ENCODE results near the gene DEF6. TPM values are rescaled to one million over a fixed set of nuclear protein-coding genes. Genes with fewer than 3 reads are reported as not detected.
A peak's percentile ranks its signal among the peaks of the same experiment; 100 is the strongest.

Gene DEF6
- total RNA-seq, 1 donor from 2014 or later: 5.9 TPM

DNA sequence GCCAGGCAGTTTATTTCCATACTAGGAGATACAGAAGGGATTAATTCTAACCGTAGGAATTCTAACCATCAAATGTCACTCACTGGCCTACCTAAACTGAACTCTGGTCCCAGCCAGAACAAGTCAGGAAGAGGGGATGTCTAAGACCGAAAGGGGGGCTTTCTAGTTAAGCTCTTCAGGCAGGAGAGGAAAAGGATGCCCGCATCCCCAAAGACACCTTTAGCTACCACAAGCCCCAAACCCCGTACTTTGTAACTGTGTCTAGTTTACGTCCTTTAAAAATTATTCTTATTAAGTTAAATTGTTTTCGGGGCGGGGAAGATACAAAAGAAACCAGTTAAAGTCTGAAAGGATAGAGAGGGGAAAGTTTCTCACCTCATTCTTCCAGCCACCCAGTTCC lies 39.3 kb upstream of the DEF6 start:
- peaks cover 23% of the 10 kb centered on the region for H3K4me1 Mint-ChIP-seq (ENCODE audit: low read depth)
- no peaks in the 10 kb centered on the region for H3K36me3 Mint-ChIP-seq (ENCODE audit: insufficient read depth)
- peak overlapping the region; percentile 98 for H3K4me3 Mint-ChIP-seq (ENCODE audit: low read depth)
- no peaks in the 10 kb centered on the region for H3K9me3 Mint-ChIP-seq (ENCODE audit: low read depth)
- TF ChIP-seq, protein P1, sequence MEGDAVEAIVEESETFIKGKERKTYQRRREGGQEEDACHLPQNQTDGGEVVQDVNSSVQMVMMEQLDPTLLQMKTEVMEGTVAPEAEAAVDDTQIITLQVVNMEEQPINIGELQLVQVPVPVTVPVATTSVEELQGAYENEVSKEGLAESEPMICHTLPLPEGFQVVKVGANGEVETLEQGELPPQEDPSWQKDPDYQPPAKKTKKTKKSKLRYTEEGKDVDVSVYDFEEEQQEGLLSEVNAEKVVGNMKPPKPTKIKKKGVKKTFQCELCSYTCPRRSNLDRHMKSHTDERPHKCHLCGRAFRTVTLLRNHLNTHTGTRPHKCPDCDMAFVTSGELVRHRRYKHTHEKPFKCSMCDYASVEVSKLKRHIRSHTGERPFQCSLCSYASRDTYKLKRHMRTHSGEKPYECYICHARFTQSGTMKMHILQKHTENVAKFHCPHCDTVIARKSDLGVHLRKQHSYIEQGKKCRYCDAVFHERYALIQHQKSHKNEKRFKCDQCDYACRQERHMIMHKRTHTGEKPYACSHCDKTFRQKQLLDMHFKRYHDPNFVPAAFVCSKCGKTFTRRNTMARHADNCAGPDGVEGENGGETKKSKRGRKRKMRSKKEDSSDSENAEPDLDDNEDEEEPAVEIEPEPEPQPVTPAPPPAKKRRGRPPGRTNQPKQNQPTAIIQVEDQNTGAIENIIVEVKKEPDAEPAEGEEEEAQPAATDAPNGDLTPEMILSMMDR (IDR thresholded peaks at IDR 0.05; ENCODE audit: unreplicated experiment): no peak
- no peak for DNase-seq (ENCODE audit: low spot score, unreplicated experiment)
- H3K27me3 Mint-ChIP-seq: no peaks in the 10 kb centered on the region
- H3K27ac Mint-ChIP-seq: peak overlapping the region; percentile 99

DNA sequence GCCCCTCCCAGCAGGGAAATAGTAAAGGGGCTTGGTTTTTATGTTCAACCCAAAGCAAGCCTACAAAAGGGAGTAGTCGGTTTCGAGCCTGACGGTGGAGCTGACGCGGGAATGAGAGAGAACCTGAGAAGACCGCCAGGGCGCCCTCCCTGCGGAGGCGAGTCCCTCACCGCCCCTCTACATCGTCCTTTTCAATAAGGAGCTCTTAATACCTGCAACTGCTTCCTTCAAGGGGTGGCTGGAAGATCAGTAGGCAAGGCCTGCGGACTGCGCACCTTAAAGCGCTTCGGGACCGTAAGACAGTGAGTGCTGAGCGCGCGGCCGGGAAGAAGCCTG lies 38.8 kb upstream of the DEF6 start:
- TF ChIP-seq, protein P1 (IDR thresholded peaks at IDR 0.05; ENCODE audit: unreplicated experiment): peak; percentile 25

DNA sequence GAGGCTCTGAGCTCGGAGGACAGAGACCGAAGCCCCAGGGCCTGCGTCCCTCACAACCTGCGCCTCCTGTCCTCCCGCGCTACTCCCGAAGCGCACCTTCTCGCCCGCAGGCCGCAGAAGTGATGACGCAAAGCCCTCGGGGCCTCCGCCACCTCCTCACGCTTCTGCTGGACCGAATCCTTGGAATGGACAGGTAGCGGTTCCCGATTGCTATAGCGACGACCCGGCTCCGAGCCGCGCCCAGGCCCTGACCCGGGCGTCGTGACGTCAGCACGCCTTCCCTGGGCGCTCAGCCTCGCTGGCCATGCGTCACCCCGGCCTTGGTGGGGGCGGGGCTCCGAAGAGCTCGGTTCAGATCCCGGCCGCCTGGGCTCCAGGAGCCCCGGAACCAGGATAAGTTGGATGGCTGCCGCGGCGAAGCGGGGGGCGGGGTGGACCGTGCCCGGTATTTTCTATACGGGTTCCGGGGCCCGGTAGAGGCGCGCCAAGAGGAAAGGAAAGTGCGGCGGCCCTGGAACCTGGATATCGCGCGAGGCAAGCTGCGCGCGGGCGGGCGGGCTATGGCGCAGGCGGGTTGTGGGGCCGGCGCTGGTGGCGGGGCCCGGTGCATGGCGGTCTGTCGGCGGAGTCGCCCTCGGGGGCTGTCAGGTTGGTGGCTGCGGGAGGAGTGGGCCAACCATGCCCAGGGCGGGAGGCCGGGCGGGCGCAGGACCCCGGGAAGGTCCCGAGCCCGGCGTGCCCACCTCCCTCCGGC lies 38.2 kb upstream of the DEF6 start, which contains the start of gene ZNF76:
Gene ZNF76 (plus strand): TSS at position 542 of the 754 bp plus-strand sequence. CDS start 21,417 bp downstream, outside the sequence.
- H3K36me3 Mint-ChIP-seq (ENCODE audit: insufficient read depth): no peaks in the 10 kb centered on the region
- DNase-seq (ENCODE audit: low spot score, unreplicated experiment): peak; percentile 96
- no peaks in the 10 kb centered on the region for H3K27me3 Mint-ChIP-seq
- H3K4me3 Mint-ChIP-seq (ENCODE audit: low read depth): peak within 1 kb of the TSS; percentile 98
- TF ChIP-seq, protein P1 (IDR thresholded peaks at IDR 0.05; ENCODE audit: unreplicated experiment): no peak
- H3K9me3 Mint-ChIP-seq (ENCODE audit: low read depth): no peaks in the 10 kb centered on the region
- peaks cover 32% of the 10 kb centered on the region for H3K4me1 Mint-ChIP-seq (ENCODE audit: low read depth)
- peak within 1 kb of the TSS; percentile 99 for H3K27ac Mint-ChIP-seq

More for the DNA sequence above, 38.8 kb upstream of the DEF6 start:
- Mint-ChIP-seq H3K9me3 (ENCODE audit: low read depth) (no peaks in the 10 kb centered on the region), H3K4me3 (ENCODE audit: low read depth) (peak overlapping the region; percentile 98), H3K27me3 (no peaks in the 10 kb centered on the region), H3K4me1 (ENCODE audit: low read depth) (peaks cover 27% of the 10 kb centered on the region), H3K27ac (peak overlapping the region; percentile 99), H3K36me3 (ENCODE audit: insufficient read depth) (no peaks in the 10 kb centered on the region)
- peak; percentile 22 for DNase-seq (ENCODE audit: low spot score, unreplicated experiment)

DNA sequence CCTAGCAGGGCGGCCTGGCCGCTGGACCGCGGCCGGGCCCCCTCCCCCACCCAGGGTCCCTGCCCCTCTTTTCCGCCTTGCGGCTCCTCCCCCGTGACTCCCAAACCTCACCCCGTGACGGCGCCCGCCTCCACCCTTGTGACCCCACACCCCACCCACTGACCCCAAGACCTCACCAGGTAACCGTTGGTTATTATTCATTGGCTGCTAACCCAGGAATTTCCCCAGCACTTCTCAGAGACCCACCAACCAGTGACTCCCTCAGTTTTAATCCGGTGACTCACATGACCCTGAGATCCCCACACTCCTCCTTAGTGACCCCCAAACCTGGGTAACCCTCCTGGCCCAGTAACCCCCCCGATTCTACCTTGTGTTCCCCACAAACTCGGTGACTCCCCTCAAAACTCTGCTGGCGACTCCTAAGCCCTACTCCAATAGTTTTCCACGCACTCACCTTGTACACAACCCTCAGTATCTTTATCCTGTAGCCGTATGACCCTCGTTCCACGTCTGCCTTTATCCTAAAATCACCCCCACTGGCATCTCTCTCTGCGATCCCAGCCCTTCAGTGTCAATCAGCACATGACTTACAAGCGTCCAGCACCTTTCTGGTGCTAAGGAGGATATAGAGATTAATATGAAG lies 37.5 kb upstream of the DEF6 start:
- H3K4me3 Mint-ChIP-seq (ENCODE audit: low read depth): peak overlapping the region; percentile 98
- peak overlapping the region; percentile 97 for H3K27ac Mint-ChIP-seq
- TF ChIP-seq, protein P1 (IDR thresholded peaks at IDR 0.05; ENCODE audit: unreplicated experiment): no peak
- H3K36me3 Mint-ChIP-seq (ENCODE audit: insufficient read depth): no peaks in the 10 kb centered on the region
- DNase-seq (ENCODE audit: low spot score, unreplicated experiment): peak; percentile 66
- no peaks in the 10 kb centered on the region for H3K27me3 Mint-ChIP-seq
- no peaks in the 10 kb centered on the region for H3K9me3 Mint-ChIP-seq (ENCODE audit: low read depth)
- H3K4me1 Mint-ChIP-seq (ENCODE audit: low read depth): peaks cover 38% of the 10 kb centered on the region

DNA sequence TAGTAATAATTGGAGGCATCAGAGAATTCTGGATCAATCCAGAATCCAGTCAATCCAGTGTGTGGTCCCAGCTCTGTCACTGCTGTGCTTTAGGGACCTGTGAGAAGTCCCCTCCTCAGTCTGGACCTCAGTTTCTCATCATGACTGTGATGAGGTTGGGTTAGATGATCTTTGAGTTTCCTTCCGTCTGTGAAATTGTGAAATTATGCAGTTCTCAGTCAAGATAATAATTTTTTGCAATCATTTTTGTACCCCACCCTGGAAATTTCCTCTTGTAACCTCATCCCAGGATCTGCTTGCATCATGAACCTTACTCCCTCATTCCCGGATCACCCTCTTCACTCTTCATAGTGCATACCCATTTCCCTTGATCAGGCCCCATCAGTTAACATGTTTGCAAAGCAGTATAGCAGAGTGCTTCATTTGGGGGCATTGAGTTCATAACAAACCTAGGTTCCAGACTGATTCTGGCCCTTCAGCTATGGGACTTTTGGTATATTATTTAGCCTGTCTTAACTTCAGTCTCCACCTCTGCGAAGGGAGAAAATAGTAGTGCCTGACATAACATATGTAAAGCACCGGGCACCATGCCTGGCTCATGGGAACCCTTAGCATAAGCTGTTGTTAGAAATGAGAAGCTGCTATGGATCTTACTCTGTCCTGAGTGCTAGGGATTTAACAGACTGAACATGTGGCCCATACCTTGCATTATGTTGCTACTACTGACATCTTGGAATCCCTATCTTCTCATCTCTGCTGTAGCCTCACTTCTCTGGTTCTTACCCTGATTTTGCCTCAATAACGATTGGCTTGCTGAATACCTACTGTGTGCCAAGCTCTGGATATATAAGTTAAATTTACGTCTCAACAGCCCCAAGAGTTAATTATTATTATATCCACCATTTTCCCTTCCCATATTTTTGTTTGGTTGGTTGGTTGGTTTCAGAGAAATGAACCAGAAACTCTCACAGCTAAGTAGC lies 36.7 kb upstream of the DEF6 start:
- TF ChIP-seq, protein P1 (IDR thresholded peaks at IDR 0.05; ENCODE audit: unreplicated experiment): no peak
- DNase-seq (ENCODE audit: low spot score, unreplicated experiment): no peak
- Mint-ChIP-seq H3K4me1 (ENCODE audit: low read depth) (peaks cover 38% of the 10 kb centered on the region), H3K27me3 (no peaks in the 10 kb centered on the region), H3K9me3 (ENCODE audit: low read depth) (no peaks in the 10 kb centered on the region), H3K4me3 (ENCODE audit: low read depth) (peak overlapping the region; percentile 98), H3K27ac (peak overlapping the region; percentile 97), H3K36me3 (ENCODE audit: insufficient read depth) (no peaks in the 10 kb centered on the region)

All from progenitor cell of endocrine pancreas (in vitro differentiated cells).